PC-3 (cell line): Measurements from ENCODE around the gene RAD51. TPM values are rescaled to one million over a fixed set of nuclear protein-coding genes. Genes with fewer than 3 reads are reported as not detected.
A peak's percentile ranks its signal among the peaks of the same experiment; 100 is the strongest.

ENCODE experiments used
- ATAC-seq: fragments of 200-7000 bp; cut with Tn5 transposase; 2 replicates; pipeline ENCODE4 v1.9.1; 2020; ENCODE audit warnings: mild to moderate bottlenecking, moderate library complexity
- BruUV-seq: library from RNA; stranded (reverse); fragments of 400-500 nt; replicated peaks from 2 replicates; lab custom pipeline; 2021; lab: Mats Ljungman, UMichigan
- CTCF ChIA-PET: fragments of 300-600 bp; sonication (Branson Sonifier 250); formaldehyde crosslinking; loops from one replicate; lab custom pipeline; 2022; ENCODE audit warnings: antibody characterized with exemption; lab: Charles Lee
- POLR2A ChIA-PET: fragments of 300-600 bp; sonication (Branson Sonifier 250); formaldehyde crosslinking; loops from one replicate; lab custom pipeline; 2022; ENCODE audit warnings: antibody characterized with exemption; ENCODE audit not compliant: unreplicated experiment; lab: Charles Lee
- DNase-seq: peaks from one replicate; pipeline ENCODE4 v3.0.0-alpha.2; 2015
- H2AFZ ChIP-seq: fragments of 300-600 bp; sonication (generic); 2 replicates; pipeline ENCODE4 v1.6.0; 2016; ENCODE audit warnings: antibody characterized with exemption, low read length
- H3F3A ChIP-seq: fragments of 300-600 bp; sonication (generic); one replicate; pipeline ENCODE4 v1.6.0; 2017; ENCODE audit warnings: antibody characterized with exemption, low read length, control low read depth, mild to moderate bottlenecking; ENCODE audit not compliant: unreplicated experiment
- H3K27ac ChIP-seq: fragments of 300-600 bp; sonication (generic); 2 replicates; pipeline ENCODE4 v1.5.1; 2016; ENCODE audit warnings: mild to moderate bottlenecking, low read length
- H3K27me3 ChIP-seq: fragments of 300-600 bp; sonication (generic); 2 replicates; pipeline ENCODE4 v1.6.1; 2016; ENCODE audit warnings: low read length, mixed read lengths
- H3K36me3 ChIP-seq: fragments of 300-600 bp; sonication (generic); 2 replicates; pipeline ENCODE4 v1.6.1; 2016; ENCODE audit warnings: low read depth, mixed run types, low read length, mixed read lengths
- H3K4me1 ChIP-seq: fragments of 300-600 bp; sonication (generic); 2 replicates; pipeline ENCODE4 v1.5.1; 2016; ENCODE audit warnings: low read length; ENCODE audit not compliant: insufficient read depth
- H3K4me2 ChIP-seq: fragments of 300-600 bp; sonication (generic); 2 replicates; pipeline ENCODE4 v1.6.0; 2016; ENCODE audit warnings: low read length
- H3K4me3 ChIP-seq: fragments of 300-600 bp; sonication (generic); 2 replicates; pipeline ENCODE4 v1.5.1; 2016; ENCODE audit warnings: mild to moderate bottlenecking, low read length, mixed read lengths
- H3K79me2 ChIP-seq: fragments of 300-600 bp; sonication (generic); 2 replicates; pipeline ENCODE4 v1.6.1; 2017; ENCODE audit warnings: low read length, mixed read lengths
- H3K9ac ChIP-seq: fragments of 300-600 bp; sonication (generic); 2 replicates; pipeline ENCODE4 v1.6.0; 2016; ENCODE audit warnings: mild to moderate bottlenecking, low read length
- H3K9me2 ChIP-seq: fragments of 300-600 bp; sonication (generic); replicated peaks from 2 replicates; pipeline ENCODE4 v1.6.1; 2016; ENCODE audit warnings: mixed run types, low read length, mixed read lengths
- H3K9me3 ChIP-seq: fragments of 300-600 bp; sonication (generic); 2 replicates; pipeline ENCODE4 v1.6.1; 2016; ENCODE audit warnings: low read length, mixed read lengths
- H4K20me1 ChIP-seq: fragments of 300-600 bp; sonication (generic); 2 replicates; pipeline ENCODE4 v1.6.1; 2016; ENCODE audit warnings: low read length, mixed read lengths
- EZH2 ChIP-seq: fragments of 300-600 bp; sonication (generic); IDR thresholded peaks from one replicate; pipeline ENCODE4 v1.6.1; 2017; ENCODE audit warnings: antibody characterized with exemption, mild to moderate bottlenecking, low read length; ENCODE audit not compliant: unreplicated experiment
- EZH2phosphoT487 ChIP-seq: fragments of 300-600 bp; sonication (generic); IDR thresholded peaks from 2 replicates; pipeline ENCODE4 v1.6.1; 2018; ENCODE audit warnings: mild to moderate bottlenecking, antibody characterized with exemption, low read length, borderline replicate concordance
- intact Hi-C: fragments of 100-400 bp; cut with micrococcal nuclease; formaldehyde crosslinking; loops from 2 replicates; pipeline ENCODE4 v1.9.0; 2023
- total RNA-seq: library from RNA; depleted of rRNA; stranded (reverse); fragments of >200 nt; gene quantifications from 2 replicates; pipeline ENCODE4 v1.2.3, GENCODE V29; 2014
- TF ChIP-seq, protein P1 (sequence below): fragments of 300-600 bp; sonication (generic); conservative IDR thresholded peaks from 2 replicates; pipeline ENCODE4 v1.5.1; 2017; ENCODE audit warnings: antibody characterized with exemption, low read depth, mild to moderate bottlenecking, low read length

The RAD51 gene
- total RNA-seq, 1 experiment from 2014 or later: 21.9 TPM

DNA sequence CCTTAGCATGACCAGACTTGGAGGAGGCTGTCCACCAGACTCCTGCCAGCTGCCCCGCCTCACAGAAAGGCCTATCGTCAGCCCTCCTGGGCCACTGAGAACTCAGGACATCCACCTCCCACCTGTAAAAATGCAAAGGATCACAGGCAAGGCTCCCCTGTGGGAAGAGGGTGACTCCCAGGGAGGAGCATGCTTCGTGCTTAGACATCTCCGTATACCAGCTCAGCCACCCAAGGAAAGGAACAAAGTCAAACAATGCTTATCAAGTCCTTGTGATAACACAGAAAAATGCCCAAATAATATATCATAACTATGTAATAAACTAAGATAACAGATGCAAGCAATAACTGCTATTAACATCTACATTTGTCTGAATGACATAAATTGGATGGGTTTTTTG lies 55.9 kb downstream of the RAD51 start:
- Histone ChIP-seq H3K9me3 (no peaks in the 10 kb centered on the region), H2AFZ (no peak overlapping the region), H3F3A (peaks cover 3% of the 10 kb centered on the region), H3K9ac (no peak overlapping the region), H3K4me3 (no peak overlapping the region), H3K27ac (no peak overlapping the region), H3K9me2 (no peaks in the 10 kb centered on the region), H3K79me2 (peaks cover 48% of the 10 kb centered on the region), H4K20me1 (no peaks in the 10 kb centered on the region), H3K4me2 (no peak overlapping the region), H3K36me3 (peaks cover 14% of the 10 kb centered on the region; the same call in 1 of the 2 replicates), H3K4me1 (peaks cover 15% of the 10 kb centered on the region), H3K27me3 (no peaks in the 10 kb centered on the region)
- DNase-seq (no peak), ATAC-seq (no peak)
- POLR2A ChIA-PET: interaction anchor here (0.5 kb wide), 1 partner anchor 1221 kb away, joined by 3 read pairs; the partner anchor contains the start of gene EHD4
- BruUV-seq: no TSS peak
- intact Hi-C loops: no loop called here
- CTCF ChIA-PET: no interaction called here
- no peak for TF ChIP-seq EZH2
- no peak for TF ChIP-seq EZH2phosphoT487
- TF ChIP-seq, protein P1, sequence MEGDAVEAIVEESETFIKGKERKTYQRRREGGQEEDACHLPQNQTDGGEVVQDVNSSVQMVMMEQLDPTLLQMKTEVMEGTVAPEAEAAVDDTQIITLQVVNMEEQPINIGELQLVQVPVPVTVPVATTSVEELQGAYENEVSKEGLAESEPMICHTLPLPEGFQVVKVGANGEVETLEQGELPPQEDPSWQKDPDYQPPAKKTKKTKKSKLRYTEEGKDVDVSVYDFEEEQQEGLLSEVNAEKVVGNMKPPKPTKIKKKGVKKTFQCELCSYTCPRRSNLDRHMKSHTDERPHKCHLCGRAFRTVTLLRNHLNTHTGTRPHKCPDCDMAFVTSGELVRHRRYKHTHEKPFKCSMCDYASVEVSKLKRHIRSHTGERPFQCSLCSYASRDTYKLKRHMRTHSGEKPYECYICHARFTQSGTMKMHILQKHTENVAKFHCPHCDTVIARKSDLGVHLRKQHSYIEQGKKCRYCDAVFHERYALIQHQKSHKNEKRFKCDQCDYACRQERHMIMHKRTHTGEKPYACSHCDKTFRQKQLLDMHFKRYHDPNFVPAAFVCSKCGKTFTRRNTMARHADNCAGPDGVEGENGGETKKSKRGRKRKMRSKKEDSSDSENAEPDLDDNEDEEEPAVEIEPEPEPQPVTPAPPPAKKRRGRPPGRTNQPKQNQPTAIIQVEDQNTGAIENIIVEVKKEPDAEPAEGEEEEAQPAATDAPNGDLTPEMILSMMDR: no peak

DNA sequence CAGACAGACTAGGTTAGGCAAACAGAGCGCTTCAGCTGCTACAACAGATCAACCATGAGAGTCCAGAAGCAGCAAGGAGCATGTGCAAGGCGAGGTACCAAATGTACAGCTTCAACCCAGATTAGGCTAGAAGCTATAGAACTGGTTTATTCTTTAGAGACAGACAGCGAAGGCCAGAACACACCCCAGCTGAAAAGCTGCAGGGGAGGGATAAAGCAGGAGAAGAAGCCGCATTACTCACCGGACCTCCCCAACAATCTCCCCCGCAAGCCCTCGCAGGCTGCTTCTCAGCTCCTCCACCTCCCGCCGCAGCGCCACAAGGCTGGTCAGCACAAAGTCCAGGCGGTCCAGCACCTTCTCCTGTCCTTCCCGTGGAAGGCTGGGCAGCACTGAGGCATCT lies 56.8 kb downstream of the RAD51 start:
- BruUV-seq: no TSS peak

DNA sequence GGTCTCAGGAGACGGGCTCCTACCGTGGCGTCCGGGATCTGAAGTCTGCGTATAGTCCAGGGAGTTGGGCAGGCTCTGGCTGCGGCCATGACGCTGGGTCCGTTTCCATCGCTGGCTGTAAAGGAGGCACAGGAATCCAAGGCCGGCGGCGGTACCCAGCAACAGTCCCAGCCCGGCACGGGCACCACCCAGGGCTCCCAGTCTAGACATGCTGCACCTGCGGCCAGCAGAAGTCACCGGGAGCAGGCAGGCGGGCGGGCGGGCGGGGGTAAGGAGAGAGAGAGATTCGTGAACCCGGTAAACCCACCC lies 59.6 kb downstream of the RAD51 start:
- H3K9me3 ChIP-seq: no peaks in the 10 kb centered on the region
- peak; percentile 66 for ATAC-seq
- H4K20me1 ChIP-seq: no peaks in the 10 kb centered on the region
- no peaks in the 10 kb centered on the region for H3F3A ChIP-seq
- H3K4me3 ChIP-seq: peak overlapping the region; percentile 91
- H3K36me3 ChIP-seq: peaks cover 12% of the 10 kb centered on the region; the same call in 1 of the 2 replicates
- peak; percentile 23 for DNase-seq
- H3K27ac ChIP-seq: peak overlapping the region; percentile 27; the same call in 1 of the 2 replicates
- CTCF ChIA-PET: no interaction called here
- no peaks in the 10 kb centered on the region for H3K9me2 ChIP-seq
- peak overlapping the region; percentile 85 for H3K4me2 ChIP-seq
- TF ChIP-seq EZH2 (no peak), EZH2phosphoT487 (no peak)
- TF ChIP-seq, protein P1: no peak
- BruUV-seq: no TSS peak
- peaks cover 47% of the 10 kb centered on the region for H3K79me2 ChIP-seq
- peak overlapping the region; percentile 92 for H3K9ac ChIP-seq
- intact Hi-C loops: no loop called here
- peak overlapping the region; percentile 79 for H2AFZ ChIP-seq
- no peaks in the 10 kb centered on the region for H3K27me3 ChIP-seq
- POLR2A ChIA-PET: interaction anchor here (0.6 to 1.1 kb wide), 2 partner anchors 22 to 24 kb away, joined by 3 to 4 read pairs; no protein-coding TSS in a partner anchor
- peaks cover 12% of the 10 kb centered on the region for H3K4me1 ChIP-seq

More for the DNA sequence above, 56.8 kb downstream of the RAD51 start:
- H3K9me3 ChIP-seq: no peaks in the 10 kb centered on the region
- H3K27ac ChIP-seq: no peak overlapping the region
- peaks cover 47% of the 10 kb centered on the region for H3K79me2 ChIP-seq
- H2AFZ ChIP-seq: no peak overlapping the region
- H3K4me2 ChIP-seq: no peak overlapping the region
- intact Hi-C loops: no loop called here
- peaks cover 3% of the 10 kb centered on the region for H3F3A ChIP-seq
- no peaks in the 10 kb centered on the region for H3K27me3 ChIP-seq
- TF ChIP-seq EZH2phosphoT487: no peak
- TF ChIP-seq, protein P1: no peak
- TF ChIP-seq EZH2: no peak
- ChIA-PET POLR2A (no interaction called here), CTCF (no interaction called here)
- ATAC-seq (no peak), DNase-seq (no peak)
- no peak overlapping the region for H3K4me3 ChIP-seq
- H4K20me1 ChIP-seq: no peaks in the 10 kb centered on the region
- peaks cover 12% of the 10 kb centered on the region; the same call in 1 of the 2 replicates for H3K36me3 ChIP-seq
- peaks cover 12% of the 10 kb centered on the region for H3K4me1 ChIP-seq
- H3K9me2 ChIP-seq: no peaks in the 10 kb centered on the region
- no peak overlapping the region for H3K9ac ChIP-seq
